ENCODE data around the gene MAX.

DNA sequence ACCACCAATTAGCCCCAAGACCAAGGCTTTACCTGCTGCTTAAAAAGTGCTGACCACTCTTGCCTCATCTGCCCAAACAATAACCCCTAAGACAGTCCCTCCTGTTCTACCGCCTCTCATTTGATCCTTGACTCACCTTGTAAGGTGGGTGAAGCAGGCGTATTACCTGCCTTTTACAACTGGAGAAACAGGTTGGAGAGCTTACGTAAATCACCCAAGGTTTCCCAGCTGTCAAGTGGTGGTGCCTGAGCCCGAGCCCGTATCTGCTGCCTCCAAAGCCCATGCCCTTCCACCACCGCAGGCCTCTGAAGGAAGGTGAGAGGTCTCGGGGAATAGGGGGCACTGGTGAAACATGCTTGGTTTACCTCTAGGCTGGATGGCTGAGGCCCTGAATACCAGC lies 36.6 kb downstream of the MAX start:
- TF ChIP-seq, protein P1, sequence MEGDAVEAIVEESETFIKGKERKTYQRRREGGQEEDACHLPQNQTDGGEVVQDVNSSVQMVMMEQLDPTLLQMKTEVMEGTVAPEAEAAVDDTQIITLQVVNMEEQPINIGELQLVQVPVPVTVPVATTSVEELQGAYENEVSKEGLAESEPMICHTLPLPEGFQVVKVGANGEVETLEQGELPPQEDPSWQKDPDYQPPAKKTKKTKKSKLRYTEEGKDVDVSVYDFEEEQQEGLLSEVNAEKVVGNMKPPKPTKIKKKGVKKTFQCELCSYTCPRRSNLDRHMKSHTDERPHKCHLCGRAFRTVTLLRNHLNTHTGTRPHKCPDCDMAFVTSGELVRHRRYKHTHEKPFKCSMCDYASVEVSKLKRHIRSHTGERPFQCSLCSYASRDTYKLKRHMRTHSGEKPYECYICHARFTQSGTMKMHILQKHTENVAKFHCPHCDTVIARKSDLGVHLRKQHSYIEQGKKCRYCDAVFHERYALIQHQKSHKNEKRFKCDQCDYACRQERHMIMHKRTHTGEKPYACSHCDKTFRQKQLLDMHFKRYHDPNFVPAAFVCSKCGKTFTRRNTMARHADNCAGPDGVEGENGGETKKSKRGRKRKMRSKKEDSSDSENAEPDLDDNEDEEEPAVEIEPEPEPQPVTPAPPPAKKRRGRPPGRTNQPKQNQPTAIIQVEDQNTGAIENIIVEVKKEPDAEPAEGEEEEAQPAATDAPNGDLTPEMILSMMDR (IDR thresholded peaks at IDR 0.05): no peak
- no peak for TF ChIP-seq POLR2A (IDR thresholded peaks at IDR 0.05)
